HG03045 (cell line): ENCODE data around the gene RNF130.
"Not testable (repeated sequence)": the region's sequence is repeated elsewhere in the genome, so short reads cannot be mapped to it uniquely, and the experiment has no call there.

ENCODE experiments used
- ATAC-seq: cut with Tn5 transposase; IDR thresholded peaks from one replicate; pipeline ENCODE4 v1.9.1; 2021; ENCODE audit warnings: mild to moderate bottlenecking, moderate library complexity; ENCODE audit not compliant: unreplicated experiment

The RNF130 gene

DNA sequence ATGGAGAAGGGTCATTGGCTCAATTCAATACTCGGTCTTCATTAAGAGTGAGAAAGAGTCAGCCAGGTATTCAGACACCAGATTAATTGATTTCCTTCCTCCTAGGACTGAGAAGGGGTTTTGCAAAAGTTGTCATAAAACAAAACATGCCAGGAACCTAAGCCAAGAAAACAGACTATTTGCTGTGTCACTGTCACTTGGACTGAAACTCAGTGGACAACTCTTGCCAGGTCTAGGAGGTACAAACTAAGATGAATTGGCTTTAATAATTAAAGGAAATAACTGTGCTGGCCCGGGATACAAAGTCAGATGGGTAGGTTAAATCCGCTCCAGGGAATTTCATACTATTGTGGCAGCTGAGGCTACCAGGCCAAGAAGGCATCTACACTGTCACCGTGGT is 92.8 kb downstream of the RNF130 start:
- no peak for ATAC-seq

DNA sequence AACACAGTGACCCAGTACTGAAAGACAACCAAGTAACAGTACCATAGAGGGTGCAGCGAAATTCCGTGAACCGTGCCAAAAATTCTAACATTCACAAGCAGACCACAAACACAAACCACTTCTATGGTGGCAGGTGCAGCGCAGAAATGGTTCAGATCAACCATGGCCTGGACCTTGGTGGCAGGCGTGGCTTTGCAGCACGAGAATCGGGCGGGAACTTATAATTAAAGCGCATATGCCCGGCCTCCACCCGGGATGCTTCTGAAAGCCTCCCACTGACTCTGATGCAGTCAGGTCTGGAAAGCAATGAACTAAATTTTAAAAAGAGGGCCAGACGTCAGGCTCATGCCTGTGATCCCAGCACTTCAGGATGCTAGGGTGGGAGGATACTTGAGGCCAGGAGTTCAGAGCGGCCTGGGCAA is 95.8 kb downstream of the RNF130 start:
- no peak for ATAC-seq

DNA sequence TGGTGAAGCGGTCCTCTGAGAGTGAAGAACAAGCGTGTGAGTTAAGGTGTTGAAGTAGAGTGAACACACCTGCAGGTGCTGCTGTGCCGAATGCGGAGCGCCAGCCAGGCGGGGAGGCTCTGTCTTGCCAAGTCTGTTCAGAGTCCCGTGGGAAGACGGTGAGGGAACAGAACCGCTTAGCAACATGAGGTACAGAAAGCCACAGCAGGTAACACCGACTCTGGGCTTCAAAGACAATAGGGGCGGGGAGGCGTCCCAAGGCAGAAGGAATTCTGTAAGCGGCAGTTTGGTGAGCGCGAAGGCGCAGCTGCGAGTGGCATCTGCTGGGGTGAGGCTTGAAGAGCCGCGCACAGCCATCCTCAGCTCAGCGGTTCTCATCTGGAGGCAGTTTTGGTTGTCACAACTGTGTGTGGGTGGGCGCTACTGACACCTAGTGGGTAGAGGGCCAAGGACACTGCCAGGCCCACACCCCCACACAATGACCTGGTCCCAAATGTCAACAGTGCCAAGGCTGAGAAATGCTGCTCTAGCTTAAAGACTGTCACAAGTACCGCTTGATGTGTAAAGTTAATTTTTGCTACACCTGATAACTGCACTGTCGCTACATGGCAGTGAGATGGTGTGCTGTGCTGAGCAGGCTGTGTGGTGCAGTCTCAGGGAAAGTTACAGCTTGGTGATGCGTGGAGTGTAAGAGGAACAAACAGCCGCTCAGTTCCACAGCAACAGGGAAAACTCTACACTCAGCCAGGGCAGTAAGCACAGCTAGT is 96.4 kb downstream of the RNF130 start:
- no peak for ATAC-seq

DNA sequence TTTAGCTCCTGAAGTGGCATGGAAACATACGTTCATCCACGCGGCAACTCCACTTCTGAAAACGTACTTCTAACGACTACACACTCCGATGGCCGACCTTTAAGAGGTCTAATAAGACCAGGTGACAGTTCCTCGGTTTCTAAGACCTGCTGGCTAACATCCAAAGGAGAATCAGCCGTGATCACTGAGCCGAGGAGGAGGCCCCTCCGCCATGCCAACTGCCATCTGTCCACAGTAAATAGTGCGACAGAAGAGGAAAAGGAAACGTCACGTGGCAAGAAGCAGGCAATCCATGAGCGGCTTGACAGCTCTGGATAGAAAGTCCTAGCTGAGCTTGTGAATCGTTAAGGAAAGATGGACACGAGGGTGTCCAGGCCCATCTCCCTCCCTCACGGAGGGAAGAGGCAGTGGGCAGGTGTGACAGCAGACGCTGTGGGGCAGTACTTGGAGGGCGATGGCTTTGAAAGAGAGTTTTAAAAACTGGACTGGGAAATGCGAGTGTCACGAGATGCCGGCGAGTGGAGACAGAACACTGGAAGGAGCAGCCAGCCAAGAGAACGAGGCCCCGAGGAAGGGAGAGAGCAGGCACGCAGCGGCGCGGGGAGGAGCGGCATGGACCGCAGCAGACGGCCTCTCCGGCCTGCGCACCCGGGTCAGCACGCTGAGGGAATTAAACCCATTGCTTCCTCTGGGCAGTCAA is 97.2 kb downstream of the RNF130 start:
- no peak for ATAC-seq

DNA sequence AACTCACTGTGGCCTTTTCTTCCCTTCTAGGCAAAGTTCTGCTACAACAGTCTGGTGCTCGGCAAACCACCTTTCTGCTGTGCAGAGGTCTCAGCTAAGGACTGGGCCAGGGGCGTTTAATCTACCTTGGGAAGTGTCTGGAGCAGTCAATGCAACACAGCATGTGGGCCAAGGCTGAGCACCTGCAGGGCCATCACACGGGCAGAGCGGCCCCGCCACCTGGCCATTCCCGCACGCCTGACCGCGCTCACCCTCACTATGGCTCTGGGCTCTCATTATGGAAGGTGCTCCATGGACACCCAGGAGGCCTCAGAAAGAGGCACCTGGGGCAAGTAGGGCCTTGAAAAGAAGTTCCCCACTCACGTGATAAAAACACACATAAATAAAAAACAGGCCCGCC is 98.2 kb downstream of the RNF130 start:
- no peak for ATAC-seq

DNA sequence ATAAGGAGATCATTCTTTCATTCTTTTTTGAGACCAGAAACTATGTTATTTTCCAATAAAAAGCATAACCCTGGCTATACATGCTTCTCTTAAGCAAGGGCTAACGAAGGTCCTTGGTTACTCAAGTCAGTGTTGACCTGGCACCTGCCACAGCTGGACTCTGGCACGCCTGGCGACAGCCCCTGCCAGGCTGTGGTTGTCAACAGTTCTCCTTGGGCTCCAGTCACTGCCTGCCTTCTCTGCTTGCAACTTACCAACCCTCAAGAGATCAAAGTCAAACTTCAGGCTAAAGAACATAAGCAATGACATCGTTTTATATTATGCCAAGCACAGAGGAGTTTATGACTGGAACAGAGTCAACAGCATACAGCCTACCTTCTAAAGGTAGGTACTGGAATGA is 102.4 kb downstream of the RNF130 start:
- no peak for ATAC-seq

DNA sequence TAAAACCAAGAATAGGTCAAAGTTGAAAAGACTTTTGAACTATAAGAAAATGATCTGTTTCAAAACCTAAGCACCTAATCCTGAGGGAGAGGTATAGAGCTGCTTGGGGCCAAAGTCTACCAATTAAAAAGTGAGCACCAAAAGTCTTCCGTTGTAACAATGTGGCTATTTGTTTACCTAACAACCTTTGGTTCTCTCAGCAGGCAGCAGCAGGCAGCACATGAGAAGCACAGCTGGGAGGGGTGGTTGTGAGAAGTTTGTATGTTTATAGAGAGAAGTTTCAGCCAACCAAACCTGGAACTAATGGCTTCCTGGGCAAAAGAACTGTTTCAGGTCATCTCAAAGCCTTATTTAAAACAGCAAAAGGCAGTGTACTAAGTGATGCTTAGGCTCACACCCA is 104.1 kb downstream of the RNF130 start:
- no peak for ATAC-seq

DNA sequence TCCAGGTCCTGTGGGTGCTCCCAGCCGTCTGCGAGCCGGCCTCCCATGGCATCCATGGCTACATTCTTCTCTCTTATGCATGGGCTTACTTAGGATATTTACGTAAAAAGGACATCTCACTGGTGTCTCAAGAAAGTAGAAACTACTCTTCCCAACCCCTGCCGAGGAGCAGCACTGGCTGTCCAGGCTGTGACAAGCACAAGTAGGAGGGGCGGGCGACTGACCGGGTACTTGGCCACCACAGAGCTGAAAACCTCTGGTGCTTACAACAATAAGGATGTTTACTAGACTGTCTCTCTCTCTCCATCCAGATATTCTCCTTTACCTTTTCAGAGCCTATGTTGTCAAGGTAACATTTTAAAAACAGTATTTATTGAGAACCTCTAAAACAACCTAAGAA is 107.5 kb downstream of the RNF130 start:
- no peak for ATAC-seq

DNA sequence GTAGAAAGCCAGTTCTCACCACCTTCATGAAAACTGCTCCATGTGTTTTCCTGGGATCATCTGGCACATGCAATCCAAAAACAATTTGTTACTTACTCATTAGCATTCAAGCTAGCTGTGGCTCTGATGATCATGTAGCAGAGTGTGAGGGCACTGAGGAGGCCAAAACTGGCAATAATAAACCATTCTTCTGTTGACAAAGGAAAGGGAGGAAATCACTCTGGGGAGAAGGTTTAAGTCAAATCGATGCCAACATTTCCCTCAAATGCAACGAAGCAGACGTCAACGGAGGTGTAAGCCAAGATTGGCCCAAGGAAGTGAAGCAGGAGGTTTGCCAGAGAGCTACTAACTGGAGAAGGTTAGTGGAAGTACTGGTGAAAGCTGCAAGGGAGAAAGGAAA is 108.2 kb downstream of the RNF130 start:
- no peak for ATAC-seq

DNA sequence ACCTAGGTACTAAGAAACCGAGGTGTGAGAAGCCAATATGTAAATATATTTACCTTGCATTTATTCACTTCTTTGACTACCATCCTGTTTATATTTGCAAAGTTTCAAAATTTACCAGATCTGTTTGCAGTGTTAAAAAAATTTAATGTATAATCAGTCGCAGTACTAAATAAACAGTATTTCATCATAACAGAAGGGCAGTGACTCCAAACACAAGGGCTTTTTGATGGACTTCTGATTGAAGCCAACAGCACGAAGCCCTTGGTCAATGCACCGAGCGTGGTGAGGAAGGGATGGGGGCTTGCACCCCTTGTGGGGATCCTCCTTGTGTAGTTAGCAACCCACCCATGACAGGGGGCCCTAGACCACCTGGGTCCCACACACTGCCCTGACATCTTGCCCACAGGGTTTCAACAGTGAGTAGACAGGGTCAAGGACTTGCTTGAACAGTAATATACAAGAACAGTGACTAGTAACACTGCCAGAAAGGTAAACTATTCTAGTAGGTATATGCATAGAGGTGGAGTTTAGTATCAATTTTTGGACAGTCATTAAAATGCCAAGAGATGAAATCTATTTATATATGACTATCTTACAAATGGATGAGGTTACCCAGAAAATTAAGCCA is 111.2 kb downstream of the RNF130 start:
- no peak for ATAC-seq

DNA sequence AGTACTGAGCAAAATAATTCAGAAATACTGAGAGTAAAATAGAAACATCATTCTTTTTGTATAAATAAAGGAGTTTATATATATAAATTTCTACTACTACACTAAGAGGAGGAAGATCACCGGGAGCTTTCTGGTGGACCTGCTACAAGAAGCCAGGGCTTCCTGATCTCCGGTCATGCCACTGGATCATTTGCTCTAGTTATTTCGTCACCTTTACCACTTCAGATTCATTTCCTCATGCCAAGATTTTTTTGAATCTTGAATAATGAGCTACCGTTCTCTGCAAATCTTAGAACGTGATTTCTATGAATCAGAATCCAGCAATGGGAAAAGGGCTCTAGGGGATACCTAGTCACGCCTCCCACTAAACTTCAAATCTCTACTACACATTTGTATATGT is 111.9 kb downstream of the RNF130 start:
- no peak for ATAC-seq

DNA sequence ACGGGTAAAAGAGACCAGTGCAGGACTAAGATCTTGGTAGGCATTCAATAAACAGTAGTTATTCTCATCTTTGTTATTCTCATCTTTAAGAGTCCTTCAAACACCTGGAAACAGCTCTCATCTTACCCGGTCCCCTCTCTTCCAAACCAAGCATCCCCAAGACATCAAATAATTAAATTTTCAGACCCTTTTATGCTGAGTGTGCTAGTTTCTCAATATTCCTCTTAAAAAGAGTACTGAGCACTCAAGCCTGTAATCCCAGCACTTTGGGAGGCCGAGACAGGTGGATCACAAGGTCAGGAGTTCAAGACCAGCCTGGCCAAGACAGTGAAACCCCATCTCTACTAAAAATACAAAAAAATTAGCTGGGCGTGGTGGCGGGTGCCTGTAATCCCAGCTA is 112.4 kb downstream of the RNF130 start:
- ATAC-seq: not testable (repeated sequence)

DNA sequence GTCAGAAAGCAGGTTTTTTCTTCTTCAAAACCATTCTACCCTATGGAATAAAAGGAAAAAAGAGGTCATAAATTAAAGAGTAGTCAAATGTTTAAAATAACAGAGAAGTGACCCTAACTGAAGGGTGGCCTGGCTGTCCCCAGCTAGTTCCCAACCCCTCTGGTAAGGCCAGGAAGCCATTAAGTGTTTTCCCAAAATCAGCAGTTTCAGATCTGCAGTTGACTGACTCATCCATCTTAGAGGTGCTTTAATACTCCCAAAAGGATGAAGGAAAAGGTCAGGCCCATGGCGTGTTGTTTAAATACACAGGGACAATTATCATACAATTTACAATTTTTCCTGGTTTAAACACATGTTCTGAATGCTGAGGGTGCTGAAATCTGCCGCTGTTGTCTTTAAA is 115.9 kb downstream of the RNF130 start:
- ATAC-seq: no peak

DNA sequence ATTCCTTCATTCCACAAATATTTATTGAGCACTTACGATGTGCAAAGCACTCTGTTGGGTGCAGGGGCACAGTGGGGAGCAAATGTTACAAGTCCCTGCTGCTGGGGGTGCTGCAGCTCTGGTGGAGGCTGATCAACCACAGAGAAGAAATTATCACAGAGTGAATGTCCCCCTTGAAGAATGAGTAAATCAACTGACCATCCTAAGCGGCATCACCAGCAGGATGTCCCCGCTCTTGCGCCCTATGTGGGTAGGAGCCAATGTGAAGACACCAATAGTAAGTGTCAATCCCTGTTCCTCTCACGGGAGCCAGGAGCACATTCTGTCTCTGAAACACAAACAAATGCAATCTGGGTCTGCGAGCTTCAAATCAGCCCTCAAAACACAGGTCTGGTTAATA is 116.5 kb downstream of the RNF130 start:
- no peak for ATAC-seq

DNA sequence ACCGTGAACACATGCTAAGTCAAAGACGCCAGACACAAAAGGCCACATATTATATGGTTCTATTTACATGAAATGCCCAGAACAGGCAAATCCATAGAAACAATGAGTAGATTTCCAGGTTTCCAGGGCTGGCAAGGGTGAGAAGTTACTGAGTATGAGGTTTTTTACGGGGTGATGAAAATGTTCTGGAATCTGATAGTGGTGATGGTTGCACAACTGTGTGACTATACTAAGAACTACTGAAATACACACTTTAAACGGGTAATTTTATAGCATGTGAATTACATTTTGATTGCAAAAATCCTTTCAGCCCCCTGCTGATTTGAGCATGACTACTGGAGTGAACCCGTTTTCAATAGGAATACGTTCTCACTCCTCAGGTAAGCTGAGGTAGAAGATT is 117.1 kb downstream of the RNF130 start:
- ATAC-seq: no peak

DNA sequence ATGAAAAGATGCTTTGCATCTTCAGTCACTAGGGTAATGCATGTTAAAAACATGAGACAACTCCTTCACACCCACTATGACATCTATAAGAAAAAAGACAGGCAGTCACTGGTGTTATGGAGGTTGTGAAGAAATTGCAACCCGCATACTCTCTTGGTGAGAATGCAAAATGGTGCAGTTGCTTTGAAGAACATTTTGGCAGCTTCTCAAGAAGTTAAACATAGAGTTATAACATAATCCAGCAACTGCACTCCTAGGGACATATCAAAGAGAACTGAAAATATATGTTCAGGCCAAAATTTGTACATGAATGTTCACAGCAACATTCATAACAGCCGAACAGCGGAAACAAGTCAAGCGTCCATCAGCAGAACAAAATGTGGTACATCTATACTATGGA is 117.6 kb downstream of the RNF130 start:
- no peak for ATAC-seq

DNA sequence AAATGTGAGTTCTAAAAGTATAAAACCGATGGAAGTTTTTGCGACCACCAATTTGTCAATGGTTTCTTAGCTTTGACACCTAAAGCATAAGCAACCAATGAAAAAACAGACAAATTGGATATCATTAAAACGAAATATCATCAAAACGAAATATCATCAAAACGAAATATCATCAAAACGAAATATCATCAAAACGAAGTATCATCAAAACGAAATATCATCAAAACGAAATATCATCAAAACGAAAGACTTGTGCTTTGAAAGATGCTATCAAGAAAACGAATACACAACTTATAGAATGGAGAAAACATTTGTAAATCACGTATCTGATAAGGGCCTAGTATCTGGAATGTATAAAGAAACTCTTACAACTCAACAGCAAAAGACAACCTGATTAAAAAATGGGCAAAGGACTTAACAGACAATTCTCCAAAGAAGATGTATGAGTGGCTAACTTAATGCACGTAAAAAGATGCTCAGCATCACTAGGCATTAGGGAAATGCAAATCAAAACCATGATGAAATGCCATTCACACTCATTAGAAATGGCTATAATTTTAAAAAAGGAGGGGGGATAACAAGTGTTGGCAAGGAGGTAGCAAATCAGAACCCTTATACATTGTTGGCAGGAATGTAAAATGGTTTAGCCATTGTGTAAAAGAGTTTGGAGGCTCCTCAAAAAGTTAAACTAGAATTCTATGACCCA is 134.4 kb downstream of the RNF130 start:
- ATAC-seq: no peak

DNA sequence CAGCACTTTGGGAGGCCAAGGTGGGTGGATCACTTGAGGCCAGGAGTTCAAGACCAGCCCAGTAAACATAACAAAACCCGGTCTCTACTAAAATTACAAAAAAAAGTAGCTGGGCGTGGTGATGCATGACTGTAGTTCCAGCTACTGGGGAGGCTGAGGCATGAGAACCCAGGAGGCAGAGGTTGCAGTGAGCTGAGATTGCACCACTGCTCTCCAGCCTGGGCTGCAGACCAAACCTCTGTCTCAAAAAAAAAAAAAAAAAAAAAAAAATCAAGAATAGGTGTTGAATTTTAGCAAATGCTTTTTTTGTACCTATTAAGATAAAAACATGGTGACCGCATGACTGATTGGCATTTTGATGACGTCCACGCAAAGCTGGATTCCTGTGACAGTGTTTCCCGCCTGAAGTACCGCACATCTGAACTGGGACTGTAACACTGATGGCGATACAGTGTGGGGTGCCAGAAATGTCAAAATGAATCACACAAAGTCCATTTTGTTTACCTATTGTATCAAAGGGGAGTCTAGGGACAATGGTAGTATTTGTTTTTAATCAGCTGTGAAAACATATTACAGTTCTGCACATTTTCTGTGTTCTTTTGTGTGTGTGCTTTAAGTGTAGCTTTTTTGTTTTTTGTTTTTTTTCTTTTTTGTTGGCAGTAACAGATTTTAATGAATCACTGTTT is 140.6 kb downstream of the RNF130 start:
- ATAC-seq: no peak

DNA sequence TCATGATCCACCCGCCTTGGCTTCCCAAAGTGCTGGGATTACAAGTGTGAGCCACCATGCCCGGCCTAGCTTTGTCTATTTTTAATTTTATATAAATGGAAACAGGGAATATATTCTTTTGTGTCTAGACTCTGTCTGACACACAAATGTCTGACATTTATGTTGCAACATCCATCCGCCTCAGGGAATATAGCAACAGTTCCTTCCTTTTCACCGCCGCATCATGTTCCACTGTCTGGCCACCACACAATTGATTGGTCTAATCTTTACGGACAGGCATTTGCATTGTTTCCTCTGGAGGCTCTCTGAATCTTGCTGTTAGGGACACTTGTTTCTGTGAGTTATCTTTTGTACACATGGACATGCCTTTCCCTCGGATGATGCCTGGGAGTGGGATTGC is 143.7 kb downstream of the RNF130 start:
- ATAC-seq: no peak

DNA sequence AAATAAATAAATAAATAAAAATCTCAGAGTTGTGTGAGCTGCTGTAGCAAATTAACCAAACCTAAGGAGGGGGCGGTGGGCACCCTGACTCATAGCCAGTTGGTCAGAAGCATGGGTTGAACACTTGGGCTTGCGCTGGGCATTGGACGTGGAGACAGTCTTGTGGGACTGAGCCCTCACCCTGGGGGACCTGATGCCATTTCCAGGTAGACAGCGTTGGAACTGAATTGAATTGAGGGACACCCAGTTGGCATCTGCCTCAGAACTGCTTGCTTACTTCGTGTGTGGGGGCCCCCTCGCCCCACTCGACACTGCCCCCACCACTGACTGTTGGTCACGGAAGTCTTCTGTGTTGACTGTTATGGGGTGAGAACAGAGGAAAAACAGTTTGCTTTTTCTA is 144.9 kb downstream of the RNF130 start:
- no peak for ATAC-seq

DNA sequence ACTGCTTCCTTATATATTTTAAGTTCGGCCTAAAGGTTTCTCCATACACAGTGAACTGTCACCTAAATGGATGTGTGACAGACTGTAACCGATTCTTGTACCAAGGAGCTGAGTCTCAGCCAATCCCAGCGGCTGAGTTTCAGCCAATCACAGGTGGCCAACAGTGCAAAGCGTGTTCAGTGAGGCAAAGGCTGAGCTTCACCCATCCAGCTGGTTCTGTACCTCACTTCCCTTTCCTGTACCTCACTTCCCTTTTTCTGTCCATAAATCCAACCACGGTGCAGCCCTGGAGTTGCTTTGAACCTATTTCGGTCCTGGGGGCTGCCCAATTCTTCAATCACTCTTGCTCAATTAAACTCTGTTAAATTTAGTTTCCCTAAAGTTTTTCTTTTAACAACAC is 148.1 kb downstream of the RNF130 start:
- ATAC-seq: no peak
